H4 (cell line): Measurements from ENCODE around the gene CD74. TPM values are rescaled to one million over a fixed set of nuclear protein-coding genes. Genes with fewer than 3 reads are reported as not detected.
A peak's percentile ranks its signal among the peaks of the same experiment; 100 is the strongest.

Experiments used
- DNase-seq: peaks from one replicate; pipeline ENCODE4 v3.0.0-alpha.2; 2015; ENCODE audit warnings: low spot score
- total RNA-seq: library from RNA; depleted of rRNA; stranded (reverse); fragments of >200 nt; shearing (Covaris generic); gene quantifications from 2 replicates; pipeline ENCODE4 v1.2.3, GENCODE V29; 2014; rRNA removed

CD74 gene
- total RNA-seq, 1 experiment from 2014 or later = 1.6 TPM

GRCh38 chr5:150361301-150361700, 51.4 kb downstream of the CD74 start:
- no peak for DNase-seq

- no peak for DNase-seq
Measured at GRCh38 chr5:150358261-150359095, 54.2 kb downstream of the CD74 start.

- peak; percentile 88 for DNase-seq
Measured at GRCh38 chr5:150357326-150358260, 55.1 kb downstream of the CD74 start, which contains the start of gene TCOF1. Gene TCOF1, plus strand, starts transcription at chr5:150357697. Its CDS starts 50 bp downstream, at chr5:150357747.

GRCh38 chr5:150356575-150357294, 56.0 kb downstream of the CD74 start:
- no peak for DNase-seq

GRCh38 chr5:150355791-150356190, 56.9 kb downstream of the CD74 start:
- no peak for DNase-seq

- no peak for DNase-seq
Measured at GRCh38 chr5:150353032-150353675, 59.6 kb downstream of the CD74 start.

GRCh38 chr5:150352244-150353031, 60.3 kb downstream of the CD74 start:
- no peak for DNase-seq

Other genes starting within 250 kb of the CD74 start
- not detected in 2 replicates for gene CDX1, start 246.1 kb downstream of the CD74 start, total RNA-seq
- gene SLC6A7, start 222.8 kb downstream of the CD74 start, total RNA-seq = not detected in 2 replicates
- 0.02 TPM in 1 of 2 replicates, not detected in the other for gene CAMK2A, start 123.1 kb downstream of the CD74 start, total RNA-seq
- 0.23 TPM in 1 of 2 replicates, not detected in the other for gene ARSI, start 110.0 kb downstream of the CD74 start, total RNA-seq
- gene TCOF1, start 55.2 kb downstream of the CD74 start, total RNA-seq = 23.6 and 32.9 TPM in 2 replicates
- gene RPS14, start 36.8 kb upstream of the CD74 start, total RNA-seq = 2,476 and 2,863 TPM in 2 replicates
- 18.8 and 26.6 TPM in 2 replicates for gene NDST1, start 95.2 kb upstream of the CD74 start, total RNA-seq
- 4.3 and 7.1 TPM in 2 replicates for gene SYNPO, start 227.8 kb upstream of the CD74 start, total RNA-seq
- gene MYOZ3, start 248.3 kb upstream of the CD74 start, total RNA-seq = not detected in 2 replicates